Measurements from ENCODE around the gene DOCK4. TPM values are rescaled to one million over a fixed set of nuclear protein-coding genes. Genes with fewer than 3 reads are reported as not detected.

Gene DOCK4
- total and polyA plus RNA-seq, 3 donors from 2014 or later, result 5.4 to 17.1 (median 12.4) TPM

DNA sequence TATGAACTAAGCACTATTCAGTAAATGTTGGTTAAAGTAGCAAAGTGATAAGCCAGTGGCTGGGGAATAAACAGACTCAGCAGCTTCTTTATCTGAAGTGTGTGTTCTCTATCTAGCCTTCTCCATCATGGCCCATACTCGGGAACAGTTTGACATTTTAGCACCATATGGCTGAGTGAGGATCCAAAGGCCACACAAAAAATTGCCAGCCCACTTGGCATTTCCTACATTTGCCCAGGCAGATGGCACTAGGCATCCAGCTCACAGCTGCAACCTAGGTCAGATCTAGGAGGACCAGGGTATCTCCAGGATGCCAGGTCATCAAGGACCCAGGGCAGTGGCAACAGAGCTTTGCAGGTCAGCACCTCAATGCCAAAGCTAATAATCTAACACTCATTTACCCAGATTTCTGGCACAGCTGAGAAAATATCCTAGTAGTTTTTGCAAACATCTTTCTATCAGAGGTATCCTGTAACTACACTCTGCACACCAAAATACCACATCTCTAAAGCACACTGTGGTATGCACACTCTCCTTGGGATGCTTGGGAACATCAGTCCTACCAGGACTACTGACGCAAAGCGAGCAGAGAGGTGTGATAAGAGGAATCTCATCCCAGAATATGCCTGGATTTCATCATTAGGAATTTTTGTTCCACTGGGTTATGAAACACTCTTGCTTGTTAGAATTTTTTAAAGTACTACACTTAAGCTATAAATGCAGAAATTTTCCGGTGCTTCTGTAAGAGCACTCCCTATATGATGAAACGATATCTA lies 61.7 kb downstream of the DOCK4 start:
- DNase-seq, result no peak

DNA sequence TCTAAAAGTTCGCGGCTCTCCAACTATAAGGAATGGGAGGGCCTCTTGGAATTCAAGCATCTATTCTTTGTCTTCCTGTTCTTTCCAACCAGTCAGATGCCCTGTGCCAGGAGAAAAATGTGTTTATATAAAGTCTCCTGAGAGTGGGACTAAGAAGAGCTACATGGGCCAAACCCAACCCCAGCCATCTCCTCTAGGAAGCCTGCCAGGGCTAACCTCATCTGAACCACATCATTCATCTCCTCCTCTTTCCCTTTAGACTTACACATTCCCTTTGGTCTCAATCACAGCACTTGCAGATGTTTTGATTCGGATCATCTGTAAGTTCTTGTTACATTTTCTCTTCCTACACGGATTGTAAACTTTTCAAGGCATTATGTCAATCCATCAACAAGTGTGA lies 62.6 kb downstream of the DOCK4 start:
- no peak overlapping the region for H3K4me3 ChIP-seq
- intact Hi-C loops (cut with DNase I; ENCODE audit: low total_unique reads), result no loop called here
- no peaks in the 10 kb centered on the region for H3K9me3 ChIP-seq
- no peaks in the 10 kb centered on the region for H3K4me1 ChIP-seq
- H3K36me3 ChIP-seq (ENCODE audit: low read depth, missing control alignments), result no peaks in the 10 kb centered on the region
- H3K27ac ChIP-seq, result no peak overlapping the region
- TF ChIP-seq, protein P1, sequence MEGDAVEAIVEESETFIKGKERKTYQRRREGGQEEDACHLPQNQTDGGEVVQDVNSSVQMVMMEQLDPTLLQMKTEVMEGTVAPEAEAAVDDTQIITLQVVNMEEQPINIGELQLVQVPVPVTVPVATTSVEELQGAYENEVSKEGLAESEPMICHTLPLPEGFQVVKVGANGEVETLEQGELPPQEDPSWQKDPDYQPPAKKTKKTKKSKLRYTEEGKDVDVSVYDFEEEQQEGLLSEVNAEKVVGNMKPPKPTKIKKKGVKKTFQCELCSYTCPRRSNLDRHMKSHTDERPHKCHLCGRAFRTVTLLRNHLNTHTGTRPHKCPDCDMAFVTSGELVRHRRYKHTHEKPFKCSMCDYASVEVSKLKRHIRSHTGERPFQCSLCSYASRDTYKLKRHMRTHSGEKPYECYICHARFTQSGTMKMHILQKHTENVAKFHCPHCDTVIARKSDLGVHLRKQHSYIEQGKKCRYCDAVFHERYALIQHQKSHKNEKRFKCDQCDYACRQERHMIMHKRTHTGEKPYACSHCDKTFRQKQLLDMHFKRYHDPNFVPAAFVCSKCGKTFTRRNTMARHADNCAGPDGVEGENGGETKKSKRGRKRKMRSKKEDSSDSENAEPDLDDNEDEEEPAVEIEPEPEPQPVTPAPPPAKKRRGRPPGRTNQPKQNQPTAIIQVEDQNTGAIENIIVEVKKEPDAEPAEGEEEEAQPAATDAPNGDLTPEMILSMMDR (IDR thresholded peaks at IDR 0.05), result no peak
- no peak for TF ChIP-seq POLR2A (IDR thresholded peaks at IDR 0.05)
- DNase-seq, result no peak
- H3K27me3 ChIP-seq, result no peaks in the 10 kb centered on the region
- 80 to 91% methylated on average over 4 of the region's 4 CpGs for WGBS, 2 donors

More for the DNA sequence above, 61.7 kb downstream of the DOCK4 start:
- Histone ChIP-seq H3K27ac (no peak overlapping the region), H3K27me3 (no peaks in the 10 kb centered on the region), H3K4me3 (no peak overlapping the region), H3K36me3 (ENCODE audit: low read depth, missing control alignments) (no peaks in the 10 kb centered on the region), H3K9me3 (no peaks in the 10 kb centered on the region), H3K4me1 (no peaks in the 10 kb centered on the region)
- intact Hi-C loops (cut with DNase I; ENCODE audit: low total_unique reads), result no loop called here
- 84 to 85% methylated on average over 5 of the region's 5 CpGs for WGBS, 2 donors
- TF ChIP-seq, protein P1 (IDR thresholded peaks at IDR 0.05), result no peak
- no peak for TF ChIP-seq POLR2A (IDR thresholded peaks at IDR 0.05)

DNA sequence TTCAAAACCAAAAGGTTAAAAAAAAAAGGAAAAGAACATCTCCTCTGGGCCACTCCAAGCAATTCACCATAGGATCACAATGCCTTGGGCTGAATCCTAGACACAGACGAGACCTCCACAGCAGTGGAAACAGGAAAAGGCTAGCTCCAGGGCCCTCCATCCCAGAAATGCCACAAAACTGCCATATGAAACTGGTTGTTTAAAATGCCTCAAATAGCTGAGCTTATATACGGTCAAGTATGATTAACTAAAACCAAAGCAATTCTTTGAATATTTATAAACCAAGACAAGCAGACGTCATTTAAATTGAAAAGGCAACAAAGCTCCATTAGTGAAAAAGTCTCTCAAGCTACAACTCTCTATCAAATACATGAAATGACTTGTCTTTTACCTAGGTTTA lies 63.1 kb downstream of the DOCK4 start:
- Histone ChIP-seq H3K4me1 (no peaks in the 10 kb centered on the region), H3K36me3 (ENCODE audit: low read depth, missing control alignments) (no peaks in the 10 kb centered on the region), H3K9me3 (no peaks in the 10 kb centered on the region), H3K4me3 (no peak overlapping the region), H3K27ac (no peak overlapping the region), H3K27me3 (no peaks in the 10 kb centered on the region)
- DNase-seq, result no peak
- TF ChIP-seq, protein P1 (IDR thresholded peaks at IDR 0.05), result no peak
- no peak for TF ChIP-seq POLR2A (IDR thresholded peaks at IDR 0.05)
- intact Hi-C loops (cut with DNase I; ENCODE audit: low total_unique reads), result no loop called here
- 80 to 92% methylated on average over 3 of the region's 3 CpGs for WGBS, 2 donors

DNA sequence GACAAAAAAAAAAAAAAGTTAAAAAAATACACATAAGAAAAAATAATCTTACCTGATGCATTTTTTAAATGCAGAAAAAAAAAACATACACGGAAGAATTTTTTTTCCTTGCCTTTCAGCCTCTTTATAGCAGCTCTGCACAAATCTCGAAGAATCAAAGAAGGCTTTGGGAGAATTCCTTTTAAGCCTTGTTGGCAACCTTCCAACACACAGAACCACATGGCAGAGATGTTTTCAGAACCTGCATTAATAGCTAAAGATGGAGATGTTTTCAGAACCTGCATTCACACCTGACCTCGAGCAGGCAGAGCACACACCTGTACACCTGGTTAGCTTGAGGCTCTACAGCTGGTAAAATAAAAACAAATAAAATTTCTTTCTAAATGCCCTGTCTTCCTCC lies 65.6 kb downstream of the DOCK4 start:
- Histone ChIP-seq H3K36me3 (ENCODE audit: low read depth, missing control alignments) (no peaks in the 10 kb centered on the region), H3K4me1 (peaks cover 10% of the 10 kb centered on the region), H3K4me3 (no peak overlapping the region), H3K9me3 (no peaks in the 10 kb centered on the region), H3K27me3 (no peaks in the 10 kb centered on the region), H3K27ac (no peak overlapping the region)
- intact Hi-C loops (cut with DNase I; ENCODE audit: low total_unique reads), result no loop called here
- TF ChIP-seq, protein P1 (IDR thresholded peaks at IDR 0.05), result no peak
- TF ChIP-seq POLR2A (IDR thresholded peaks at IDR 0.05), result no peak
- 75 to 86% methylated on average over 3 of the region's 3 CpGs for WGBS, 2 donors
- DNase-seq, result no peak

DNA sequence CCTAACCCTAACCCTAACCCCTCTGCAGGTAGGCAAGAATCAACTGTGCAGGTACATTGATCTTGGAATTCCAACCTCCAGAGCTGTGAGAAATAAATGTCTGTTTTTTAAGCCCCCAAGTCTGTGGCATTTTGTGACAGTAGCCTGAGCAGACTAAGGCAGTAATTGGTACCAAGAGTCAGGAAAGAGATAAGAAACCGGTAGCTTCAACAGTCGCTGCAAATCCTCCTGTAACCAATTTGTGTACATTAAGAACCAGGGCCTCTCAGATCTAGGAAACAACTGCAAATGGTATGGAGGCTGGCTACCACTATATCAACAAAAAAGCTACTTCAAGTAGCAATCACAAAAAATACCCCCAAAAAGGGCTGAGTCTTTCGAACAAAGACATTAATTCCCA lies 67.3 kb downstream of the DOCK4 start:
- Histone ChIP-seq H3K36me3 (ENCODE audit: low read depth, missing control alignments) (no peaks in the 10 kb centered on the region), H3K4me3 (no peak overlapping the region), H3K27me3 (no peaks in the 10 kb centered on the region), H3K4me1 (peaks cover 12% of the 10 kb centered on the region), H3K27ac (no peak overlapping the region), H3K9me3 (no peaks in the 10 kb centered on the region)
- intact Hi-C loops (cut with DNase I; ENCODE audit: low total_unique reads), result no loop called here
- 77 to 84% methylated on average over 3 of the region's 3 CpGs for WGBS, 2 donors
- no peak for DNase-seq
- TF ChIP-seq, protein P1 (IDR thresholded peaks at IDR 0.05), result no peak
- TF ChIP-seq POLR2A (IDR thresholded peaks at IDR 0.05), result no peak

Data from testis (tissue), 3 donors.